Stimulated activated CD8-positive, alpha-beta memory T cell treated with anti-CD3 and anti-CD28 coated beads, Interleukin-12 subunit alpha, Interleukin-12 subunit beta, amount 100 ng/mL, for 24 hours (primary cell): ENCODE measurements around the gene NUDCD3.

ENCODE experiments used
- DNase-seq: peaks from one replicate; pipeline ENCODE4 v3.0.0-alpha.2; 2020; ENCODE audit errors: extremely low read depth

Gene NUDCD3

DNA sequence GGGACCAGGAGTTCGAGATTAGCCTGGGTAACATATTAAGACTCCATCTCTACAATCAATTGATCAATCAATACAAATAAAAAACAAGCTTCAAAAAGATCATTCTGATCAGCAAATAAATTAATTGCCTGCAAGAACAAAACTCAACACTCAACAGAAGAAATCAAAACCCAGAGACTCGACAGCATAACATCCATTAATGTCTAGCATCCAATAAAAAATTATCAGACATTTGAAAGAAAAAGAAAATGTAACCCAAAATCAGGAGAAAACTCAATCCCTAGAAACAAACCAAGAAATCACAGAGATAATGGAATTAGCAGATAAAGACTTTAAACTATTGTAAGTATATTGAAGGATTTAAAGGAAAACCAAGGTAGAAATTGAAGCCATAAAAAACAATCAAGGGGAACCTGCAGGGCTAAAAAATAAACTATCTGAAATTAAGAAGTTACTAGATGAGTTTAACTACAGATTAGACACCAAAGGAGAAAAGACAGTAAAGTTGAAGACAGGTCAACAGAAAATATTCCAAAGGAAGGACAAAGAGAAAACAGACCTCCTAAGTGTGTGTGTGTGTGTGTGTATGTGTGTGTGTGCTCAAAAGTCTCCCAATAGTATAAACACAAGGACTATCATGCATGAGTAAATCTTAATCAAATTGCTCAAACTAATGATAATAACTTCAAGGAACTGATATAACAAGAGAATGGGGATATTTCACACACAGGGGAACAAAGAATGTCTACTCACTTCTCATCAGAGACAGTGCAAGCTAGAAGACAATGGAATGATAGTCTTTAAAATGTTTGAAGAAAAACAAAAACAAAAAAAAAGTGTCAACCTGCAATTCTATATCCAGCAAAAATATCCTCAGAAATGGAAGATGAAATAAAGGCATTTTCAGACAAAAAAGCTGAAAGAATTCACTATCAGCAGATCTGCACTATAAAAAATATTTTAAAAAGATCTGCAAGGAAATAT is 7.7 kb downstream of the NUDCD3 start:
- DNase-seq = no peak

DNA sequence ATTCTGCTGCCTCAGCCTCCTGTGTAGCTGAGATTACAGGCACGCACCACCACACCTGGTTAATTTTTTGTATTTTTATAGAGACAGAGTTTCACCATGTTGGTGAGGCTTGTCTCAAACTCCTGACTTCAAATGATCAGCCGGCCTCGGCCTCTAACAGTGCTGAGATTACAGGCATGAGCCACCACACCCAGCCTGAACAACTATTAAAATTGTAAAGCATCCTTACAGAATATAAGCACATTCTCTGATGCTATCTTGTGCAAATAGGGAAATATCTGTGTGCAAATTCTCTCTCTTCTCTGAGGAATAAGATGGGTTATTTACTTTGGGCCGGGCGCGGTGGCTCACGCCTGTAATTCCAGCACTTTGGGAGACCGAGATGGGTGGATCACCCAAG is 12.5 kb downstream of the NUDCD3 start:
- no peak for DNase-seq

DNA sequence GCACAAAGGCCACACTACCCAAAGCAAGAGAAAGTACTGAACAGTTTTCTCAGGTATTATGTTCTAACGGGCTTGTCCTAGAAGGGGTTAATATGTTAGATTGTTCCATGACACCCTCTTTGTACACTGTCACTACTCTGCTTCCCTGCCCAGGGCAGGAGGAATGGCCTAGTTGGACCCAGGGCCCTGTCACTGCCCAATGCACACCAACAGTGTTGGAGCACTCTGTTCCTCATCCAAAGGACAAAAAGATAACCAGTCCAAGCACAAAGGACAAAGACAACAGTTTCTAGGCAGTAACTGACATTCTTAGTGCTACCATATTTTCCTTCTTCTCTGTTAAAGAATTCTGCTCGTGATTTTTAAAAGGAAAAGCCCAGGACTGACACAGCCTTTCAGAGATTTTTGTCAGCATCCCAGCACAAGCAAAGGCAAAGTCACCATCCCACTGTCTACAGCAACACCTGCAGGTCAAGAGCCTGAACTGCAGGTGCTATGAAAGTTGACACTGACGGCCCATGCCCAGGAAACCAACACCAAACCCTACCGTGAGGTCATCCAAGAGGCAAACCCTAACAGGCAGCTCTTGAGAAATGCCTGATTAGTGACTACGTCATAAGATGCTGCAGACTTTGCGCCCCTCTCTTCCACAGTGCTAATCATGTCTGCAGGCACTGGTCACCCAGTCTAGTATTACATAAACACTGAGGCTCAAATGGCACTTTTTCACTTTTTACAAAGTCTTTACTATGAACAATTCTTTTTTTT is 13.2 kb downstream of the NUDCD3 start:
- DNase-seq = peak; percentile 26

DNA sequence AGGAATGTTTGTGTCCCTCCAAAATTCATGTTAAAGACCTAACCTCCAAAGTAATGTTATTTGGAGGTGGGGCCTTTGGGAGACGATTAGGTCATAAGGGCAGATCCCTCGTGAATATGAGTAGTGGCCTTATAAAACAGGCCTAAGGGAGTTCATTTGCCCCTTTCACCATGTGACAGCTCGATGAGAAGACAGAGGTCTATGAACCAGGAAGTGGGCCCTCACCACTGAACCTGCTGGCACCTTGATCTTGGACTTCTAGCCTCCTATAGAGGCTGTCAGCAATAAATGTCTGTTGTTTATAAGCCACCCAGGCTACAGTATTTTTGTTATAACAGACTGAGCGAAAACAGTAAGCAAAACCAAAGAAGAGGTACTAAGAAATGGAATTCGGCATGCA is 14.1 kb downstream of the NUDCD3 start:
- DNase-seq = no peak

DNA sequence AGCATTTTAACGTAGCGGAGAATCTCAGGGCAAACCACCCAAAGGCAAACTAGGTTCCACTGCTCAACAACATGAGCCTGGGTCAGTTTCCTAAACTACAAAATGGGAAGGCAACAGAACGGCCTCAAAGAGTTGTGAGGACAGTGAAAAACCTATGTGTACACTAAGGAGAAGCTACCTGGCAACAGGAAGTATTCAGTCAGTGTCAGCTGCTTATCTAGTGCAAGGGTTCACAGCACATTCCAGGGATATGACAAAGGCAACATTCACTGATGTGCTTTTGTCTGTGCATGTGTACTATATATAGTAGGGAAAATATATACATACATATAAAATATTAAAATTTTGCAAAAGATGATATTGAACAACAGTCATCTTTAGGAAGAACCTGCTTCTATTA is 17.2 kb downstream of the NUDCD3 start:
- no peak for DNase-seq

DNA sequence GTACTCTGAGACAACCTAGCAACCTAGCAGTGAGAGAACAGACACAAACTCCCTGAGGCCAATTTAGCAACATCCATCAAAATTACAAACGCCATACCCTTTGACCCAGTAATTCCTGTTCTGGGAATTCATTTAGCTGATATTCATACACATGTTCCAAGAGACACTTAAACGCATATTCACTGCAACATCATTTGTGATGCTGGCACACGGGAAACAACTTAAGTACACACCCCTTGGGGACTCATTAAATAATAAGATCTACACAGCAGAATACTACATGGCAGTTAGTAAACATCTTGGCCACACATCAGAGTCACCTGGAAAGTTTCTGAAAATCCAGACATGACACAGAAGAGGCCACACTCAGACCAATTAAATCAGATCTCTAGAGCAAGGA is 17.6 kb downstream of the NUDCD3 start:
- no peak for DNase-seq

DNA sequence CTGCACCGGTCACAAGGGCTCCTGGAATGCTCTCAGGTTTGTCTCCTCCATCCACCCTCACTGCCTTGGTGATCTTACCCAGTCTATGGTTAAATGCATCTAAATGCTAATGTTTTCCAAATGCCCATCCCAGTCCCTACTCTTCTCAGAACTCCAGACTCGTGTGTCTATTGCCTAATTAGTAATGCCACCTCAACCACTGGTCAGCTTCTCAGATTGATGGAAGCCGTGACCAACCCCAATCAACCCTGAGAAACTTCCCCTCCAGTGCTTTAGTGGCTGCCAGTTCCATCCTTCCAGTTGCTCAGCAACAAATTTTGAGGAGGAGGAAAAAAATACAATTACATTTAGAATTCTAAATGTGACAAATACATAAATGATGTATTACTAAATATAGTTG is 18.6 kb downstream of the NUDCD3 start:
- DNase-seq = no peak

DNA sequence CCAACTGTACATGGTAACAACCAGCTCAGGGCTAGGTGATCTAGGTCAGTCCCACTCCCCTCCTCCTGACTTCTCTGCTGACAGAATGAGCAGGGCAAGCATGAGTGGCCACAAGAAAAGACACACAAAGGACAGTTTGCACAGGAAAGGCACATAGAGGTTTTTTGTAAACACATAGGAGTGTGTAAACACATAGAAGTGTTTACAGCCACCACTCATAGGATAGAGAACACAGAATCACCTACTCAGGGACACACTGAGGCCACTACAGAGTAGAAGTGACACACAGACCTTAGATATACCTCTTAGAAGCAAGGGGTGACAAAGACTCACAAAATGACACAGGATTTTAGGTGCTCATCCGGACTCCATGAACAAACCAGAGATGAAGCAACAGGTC is 19.0 kb downstream of the NUDCD3 start:
- DNase-seq = no peak

DNA sequence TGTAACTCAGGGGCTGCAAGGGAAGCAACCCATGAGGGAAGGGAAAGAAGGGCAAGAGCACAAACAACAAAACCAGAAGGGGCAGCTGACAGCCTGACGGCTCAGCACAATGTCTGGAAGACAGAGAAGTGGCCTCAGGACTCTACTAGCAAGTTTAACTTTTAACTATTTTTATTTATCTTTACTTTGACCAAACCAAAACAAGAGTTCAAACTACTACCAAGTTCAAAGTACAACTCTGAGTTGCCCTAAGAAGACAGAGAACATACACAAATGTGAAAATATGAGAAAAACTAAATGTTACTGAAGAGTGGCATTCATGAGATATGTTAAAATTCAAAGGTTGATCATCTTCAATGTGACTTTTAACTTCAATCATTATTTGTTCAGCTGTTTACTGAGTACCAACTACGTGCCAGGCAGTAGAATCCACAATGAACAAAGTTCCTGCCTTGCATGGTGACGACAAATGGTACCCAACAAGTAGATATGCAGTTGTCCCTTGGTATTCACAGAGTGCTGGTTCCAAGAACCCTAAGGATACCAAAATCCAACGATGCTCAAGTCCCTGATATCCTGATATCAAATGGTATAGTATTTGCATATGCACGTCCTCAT is 19.7 kb downstream of the NUDCD3 start:
- no peak for DNase-seq

DNA sequence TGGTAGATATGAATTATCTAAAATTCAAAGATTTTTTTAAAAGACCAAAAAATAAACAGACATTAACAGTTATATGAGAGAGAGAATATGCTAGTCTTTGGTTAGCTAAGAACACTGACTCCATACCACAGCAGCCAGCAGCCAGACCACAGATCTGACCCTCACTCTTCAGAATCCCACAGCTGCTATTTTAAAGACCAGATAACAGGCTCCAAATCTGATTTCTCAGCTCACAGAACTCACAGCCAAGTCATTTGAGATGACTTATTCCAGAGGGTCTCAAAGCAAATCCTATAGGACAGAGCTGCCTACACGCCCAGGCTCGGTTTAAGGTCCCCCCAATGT is 20.4 kb downstream of the NUDCD3 start:
- DNase-seq = no peak

DNA sequence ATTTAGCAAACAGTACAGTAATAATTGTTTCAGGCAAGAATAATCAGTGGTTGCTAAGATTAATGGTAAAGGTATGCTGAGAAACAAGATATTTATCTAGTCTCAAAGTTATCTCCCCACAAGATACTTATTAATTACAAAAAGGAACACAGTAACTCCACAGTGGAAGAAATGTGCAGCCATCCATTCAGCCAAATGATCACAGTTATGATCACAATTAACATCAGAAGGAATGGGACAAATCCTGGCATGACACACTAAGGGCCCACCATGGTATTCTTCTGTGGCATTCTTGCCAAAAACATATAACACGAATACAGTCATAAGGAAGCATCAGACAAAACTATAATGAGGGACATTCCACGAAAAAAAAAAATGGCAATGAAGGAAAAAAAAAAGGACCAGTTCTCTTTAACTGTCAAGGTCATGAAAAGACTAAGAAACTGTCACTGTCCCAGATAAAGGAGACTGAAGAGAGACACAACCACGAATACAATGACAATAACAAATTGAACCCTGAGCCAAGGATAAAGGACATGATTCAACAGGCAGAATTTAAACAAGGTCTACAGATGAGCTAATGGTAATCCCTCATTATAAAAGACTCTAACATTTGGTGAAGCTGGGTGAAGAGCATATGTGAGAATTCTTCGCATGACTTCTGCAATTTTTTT is 20.9 kb downstream of the NUDCD3 start:
- no peak for DNase-seq

DNA sequence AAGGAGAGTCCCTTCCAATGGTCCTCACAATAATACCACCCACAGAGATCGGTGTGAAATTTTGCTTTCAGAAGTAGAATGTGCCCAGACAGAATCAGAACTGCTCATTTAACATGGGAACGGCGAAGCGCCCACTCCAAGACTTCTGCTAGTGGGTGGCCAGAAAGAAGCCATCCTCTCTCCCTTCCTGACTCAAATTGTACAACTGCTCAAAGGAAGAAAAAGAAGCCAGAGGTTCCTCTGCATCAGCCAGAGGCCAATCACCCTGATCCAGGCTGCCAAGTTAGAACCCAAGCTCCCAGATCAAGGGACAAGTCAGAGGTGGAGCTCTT is 23.3 kb downstream of the NUDCD3 start:
- no peak for DNase-seq

DNA sequence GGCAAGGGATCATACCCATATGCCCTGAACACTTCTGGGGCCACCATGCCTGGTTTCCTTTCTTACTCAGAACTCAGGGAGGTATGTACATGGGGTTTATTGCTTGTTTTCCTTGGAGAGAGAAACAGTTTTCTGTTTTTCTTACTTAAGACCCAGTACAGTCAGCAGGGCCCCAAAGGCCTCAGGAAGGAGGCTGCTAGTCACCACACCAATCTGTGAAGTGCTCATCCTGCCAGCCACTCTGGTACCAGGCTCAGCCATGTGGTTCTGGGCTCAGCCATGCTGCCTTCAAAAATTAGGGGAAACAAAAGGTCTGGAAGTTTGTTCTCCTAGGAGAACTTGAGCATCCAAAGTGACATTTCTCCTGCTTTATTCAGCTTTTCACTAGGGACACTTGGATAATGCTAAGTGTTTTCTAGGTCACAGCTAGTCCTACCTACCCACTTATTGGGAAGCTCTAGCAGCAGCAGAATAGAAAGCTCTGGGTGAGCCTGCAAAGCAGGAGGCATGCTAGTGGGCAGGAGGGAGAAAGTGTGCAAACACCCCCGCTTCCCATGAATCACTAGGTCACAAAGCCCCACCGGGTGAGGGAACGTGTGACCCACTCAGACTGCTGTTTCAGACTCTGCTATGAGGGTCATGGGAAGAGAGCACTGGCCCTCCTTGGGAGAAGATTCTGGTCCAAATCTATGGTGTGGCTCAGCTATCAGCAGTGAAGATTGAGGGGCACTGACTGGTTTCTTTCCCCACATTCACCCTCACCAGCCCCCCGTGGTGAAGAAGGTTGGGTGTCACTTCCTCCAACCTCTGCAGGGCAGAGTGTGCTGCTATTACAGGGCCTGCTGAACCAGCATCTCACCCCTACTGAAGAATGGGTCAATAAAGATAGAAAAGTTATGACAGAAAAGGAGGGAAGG is 23.9 kb downstream of the NUDCD3 start:
- no peak for DNase-seq

DNA sequence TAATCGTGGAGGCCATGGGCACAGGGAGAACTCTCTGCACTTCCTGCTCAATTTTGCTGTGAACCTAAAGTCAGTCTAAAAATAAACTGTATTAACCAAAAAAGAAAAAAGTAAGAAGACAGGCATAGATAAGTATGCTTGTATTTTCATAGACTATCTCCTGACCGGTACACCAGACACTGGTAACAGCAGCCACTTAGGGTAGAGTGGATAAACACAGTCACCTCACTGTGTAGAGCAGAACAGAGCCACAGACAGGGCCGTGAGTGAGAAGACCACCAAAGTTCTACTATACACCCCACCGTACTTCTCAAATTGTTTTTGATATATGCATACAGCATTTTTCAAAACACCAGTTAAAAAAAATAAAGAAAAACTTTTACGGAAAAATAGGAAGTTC is 25.0 kb downstream of the NUDCD3 start:
- DNase-seq = no peak

DNA sequence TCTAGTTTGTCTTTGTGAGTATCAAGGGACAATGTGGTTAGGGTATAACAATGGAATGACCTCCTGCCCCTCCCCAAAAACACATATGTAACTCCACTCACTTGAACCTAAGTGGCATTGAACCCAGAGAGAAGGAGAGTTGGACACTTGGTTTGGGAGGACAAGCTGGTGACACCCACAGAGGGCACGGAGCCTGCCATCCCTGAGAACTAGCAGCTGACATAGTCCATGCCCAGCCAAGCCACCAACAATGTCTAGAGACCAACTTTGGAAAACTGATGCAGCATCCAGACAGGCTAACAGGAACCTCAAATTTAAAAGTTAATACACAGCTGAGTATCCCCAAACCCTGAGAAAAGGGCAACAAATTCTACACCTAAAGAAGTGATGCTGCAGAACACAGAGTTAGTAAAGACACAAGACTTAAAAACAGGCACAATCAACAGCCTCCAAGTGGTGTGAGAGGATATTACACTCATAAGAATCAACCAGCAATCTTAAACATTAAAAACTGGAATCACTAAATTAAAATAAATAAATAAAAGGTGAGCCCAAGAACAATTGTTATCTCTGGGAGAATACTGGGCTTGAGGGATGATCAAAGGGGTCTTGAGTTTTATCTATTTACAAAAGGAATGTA is 27.2 kb downstream of the NUDCD3 start:
- no peak for DNase-seq

DNA sequence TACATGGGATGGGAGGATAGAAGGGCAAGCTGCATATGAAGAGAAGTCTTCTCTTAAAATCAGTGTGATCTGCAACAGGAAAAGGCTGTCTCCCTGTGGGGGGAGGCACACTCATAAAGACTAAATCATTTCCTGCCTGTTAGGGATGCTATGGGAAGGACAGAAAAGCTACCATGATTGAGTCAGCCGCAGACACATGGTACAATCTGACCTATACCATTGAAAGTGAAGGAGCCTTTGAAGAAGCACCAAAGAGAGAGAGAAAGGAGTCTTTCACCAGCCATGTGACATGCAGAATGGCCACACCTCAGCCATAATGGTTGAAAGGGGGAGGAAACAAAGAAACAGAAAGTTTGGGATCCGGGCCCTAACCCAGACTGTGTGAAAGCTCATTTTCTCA is 29.1 kb downstream of the NUDCD3 start:
- DNase-seq = no peak

DNA sequence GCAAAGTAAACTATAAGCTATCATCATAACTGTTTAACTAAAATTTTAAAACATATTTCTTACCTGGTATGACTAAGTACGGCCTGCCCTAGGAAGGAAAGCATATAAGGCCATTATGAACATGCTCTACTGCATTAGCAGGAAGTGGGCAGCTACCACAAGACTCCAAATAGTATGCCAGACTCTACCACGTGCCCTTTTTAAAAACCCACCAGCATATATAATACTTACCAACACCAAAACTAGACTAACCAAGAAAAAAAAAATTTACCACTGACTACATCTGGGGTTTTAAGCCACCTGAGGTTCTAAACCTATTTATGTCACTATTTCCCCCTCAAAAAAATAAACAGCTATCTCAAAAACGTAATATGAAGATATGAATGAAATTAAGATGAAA is 30.1 kb downstream of the NUDCD3 start:
- DNase-seq = no peak

DNA sequence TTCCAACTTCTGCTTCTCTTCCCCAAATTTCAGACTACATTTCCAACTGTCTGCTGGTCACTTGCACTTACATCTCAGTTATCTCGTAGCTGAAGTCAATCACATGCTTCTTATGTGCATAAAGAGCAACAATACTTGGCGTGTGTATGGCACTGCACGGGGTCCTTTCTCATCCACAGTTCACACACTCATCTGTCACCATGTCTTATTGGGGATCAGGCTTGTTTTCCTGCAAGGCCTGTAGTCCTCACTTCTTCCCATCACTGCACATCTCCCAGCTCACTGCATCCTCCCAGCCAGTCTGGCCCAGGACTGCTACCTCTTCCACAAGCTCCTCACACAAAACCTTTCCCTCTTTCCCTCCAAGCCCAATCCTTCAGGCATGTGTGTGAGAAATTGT is 35.3 kb downstream of the NUDCD3 start:
- DNase-seq = no peak

DNA sequence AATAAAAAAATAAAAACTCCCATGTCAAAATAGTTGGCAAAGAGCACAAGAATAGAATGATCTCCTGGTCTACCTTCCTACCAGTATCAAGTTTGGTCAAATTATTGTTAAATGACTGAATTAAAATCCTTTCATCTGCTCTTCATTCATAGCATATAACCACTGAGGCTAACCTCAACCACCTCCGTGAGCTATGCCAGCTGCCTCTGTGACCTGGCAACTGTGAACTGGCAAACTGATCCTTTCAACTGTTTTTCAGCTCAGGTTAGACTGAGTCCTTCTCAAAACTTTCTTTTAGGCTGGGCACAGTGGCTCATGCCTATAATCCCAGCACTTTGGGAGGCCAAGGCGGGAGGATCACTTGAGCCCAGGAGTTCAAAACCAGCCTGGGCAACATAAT is 36.1 kb downstream of the NUDCD3 start:
- no peak for DNase-seq

DNA sequence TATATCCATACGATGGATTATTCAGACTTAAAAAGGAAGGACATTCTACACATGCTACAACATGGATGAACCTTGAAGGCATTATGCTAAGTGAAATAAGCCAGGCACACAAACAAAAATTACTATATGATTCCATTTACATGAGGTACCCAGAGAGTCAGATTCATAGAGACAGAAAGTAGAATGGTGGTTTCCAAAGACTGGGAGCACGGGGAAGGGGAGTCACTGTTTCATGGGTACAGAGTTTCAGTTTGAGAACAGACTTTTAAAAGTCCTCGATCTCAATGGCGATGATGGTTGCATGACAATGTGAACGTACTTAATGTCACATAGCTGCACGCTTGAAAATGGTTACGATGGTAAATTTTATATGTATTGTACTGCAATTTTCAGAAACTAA is 39.3 kb downstream of the NUDCD3 start:
- no peak for DNase-seq

DNA sequence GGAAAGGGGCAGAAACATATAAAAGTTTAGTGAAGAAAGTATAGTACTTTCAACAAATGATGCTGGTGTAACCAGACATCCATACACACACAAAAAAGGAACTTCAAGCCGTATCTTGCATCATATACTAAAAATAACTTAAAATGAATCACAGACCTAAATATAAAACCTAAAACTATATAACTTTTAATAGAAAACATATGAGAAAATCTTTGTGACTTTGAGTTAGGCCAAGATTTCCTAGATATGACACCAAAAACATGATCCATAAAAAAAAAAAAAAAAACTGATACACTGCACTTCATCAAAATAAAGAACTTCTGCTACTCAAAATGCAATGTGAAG is 40.9 kb downstream of the NUDCD3 start:
- no peak for DNase-seq
